ENCODE data around the gene DNAJB9. TPM values are rescaled to one million over a fixed set of nuclear protein-coding genes. Genes with fewer than 3 reads are reported as not detected.

DNAJB9 gene
- total RNA-seq, 4 donors from 2014 or later = 17.9 to 41.9 (median 28.0) TPM

DNA sequence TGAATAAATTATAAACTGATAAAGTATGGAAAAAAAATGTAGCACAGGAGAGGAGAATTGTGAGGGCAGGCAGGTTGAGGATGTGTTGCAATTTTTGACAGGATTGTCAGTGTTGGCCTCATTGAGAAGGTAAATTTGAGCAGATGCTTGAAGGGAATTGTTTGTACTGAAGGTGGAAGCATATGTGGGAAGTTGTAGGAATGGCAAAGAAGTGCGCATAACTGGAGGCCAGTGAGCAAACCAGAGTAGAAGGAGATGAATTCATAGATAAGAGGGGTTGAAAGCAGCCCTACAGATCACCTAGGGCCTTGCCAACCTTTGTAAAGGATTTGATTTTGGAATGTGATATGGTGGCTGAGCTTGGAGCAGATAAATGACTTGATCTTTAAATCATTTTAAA lies 6.4 kb downstream of the DNAJB9 start:
- intact Hi-C loops (cut with DNase I) = no loop called here
- peaks cover 0 to 47% (median 20%) of the 10 kb centered on the region in 4 donors for H3K36me3 ChIP-seq
- WGBS = 94% methylated on average over 1 of the region's 1 CpG
- TF ChIP-seq EP300 (IDR thresholded peaks at IDR 0.05) = no peak
- TF ChIP-seq POLR2A (IDR thresholded peaks at IDR 0.05; ENCODE audit: low read depth) = no peak
- TF ChIP-seq, protein P1, sequence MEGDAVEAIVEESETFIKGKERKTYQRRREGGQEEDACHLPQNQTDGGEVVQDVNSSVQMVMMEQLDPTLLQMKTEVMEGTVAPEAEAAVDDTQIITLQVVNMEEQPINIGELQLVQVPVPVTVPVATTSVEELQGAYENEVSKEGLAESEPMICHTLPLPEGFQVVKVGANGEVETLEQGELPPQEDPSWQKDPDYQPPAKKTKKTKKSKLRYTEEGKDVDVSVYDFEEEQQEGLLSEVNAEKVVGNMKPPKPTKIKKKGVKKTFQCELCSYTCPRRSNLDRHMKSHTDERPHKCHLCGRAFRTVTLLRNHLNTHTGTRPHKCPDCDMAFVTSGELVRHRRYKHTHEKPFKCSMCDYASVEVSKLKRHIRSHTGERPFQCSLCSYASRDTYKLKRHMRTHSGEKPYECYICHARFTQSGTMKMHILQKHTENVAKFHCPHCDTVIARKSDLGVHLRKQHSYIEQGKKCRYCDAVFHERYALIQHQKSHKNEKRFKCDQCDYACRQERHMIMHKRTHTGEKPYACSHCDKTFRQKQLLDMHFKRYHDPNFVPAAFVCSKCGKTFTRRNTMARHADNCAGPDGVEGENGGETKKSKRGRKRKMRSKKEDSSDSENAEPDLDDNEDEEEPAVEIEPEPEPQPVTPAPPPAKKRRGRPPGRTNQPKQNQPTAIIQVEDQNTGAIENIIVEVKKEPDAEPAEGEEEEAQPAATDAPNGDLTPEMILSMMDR (IDR thresholded peaks at IDR 0.05) = no peak
- no peak for TF ChIP-seq POLR2AphosphoS5 (IDR thresholded peaks at IDR 0.05)
- DNase-seq (ENCODE audit: extremely low spot score) = no peak
- peaks cover 8 to 16% (median 14%) of the 10 kb centered on the region in 4 donors for H3K4me1 ChIP-seq
- H3K27ac ChIP-seq (replicated peaks in 1 of 4) = no peak overlapping the region
- H3K9me3 ChIP-seq = no peaks in the 10 kb centered on the region
- no peak overlapping the region for H3K4me3 ChIP-seq
- no peaks in the 10 kb centered on the region for H3K27me3 ChIP-seq

DNA sequence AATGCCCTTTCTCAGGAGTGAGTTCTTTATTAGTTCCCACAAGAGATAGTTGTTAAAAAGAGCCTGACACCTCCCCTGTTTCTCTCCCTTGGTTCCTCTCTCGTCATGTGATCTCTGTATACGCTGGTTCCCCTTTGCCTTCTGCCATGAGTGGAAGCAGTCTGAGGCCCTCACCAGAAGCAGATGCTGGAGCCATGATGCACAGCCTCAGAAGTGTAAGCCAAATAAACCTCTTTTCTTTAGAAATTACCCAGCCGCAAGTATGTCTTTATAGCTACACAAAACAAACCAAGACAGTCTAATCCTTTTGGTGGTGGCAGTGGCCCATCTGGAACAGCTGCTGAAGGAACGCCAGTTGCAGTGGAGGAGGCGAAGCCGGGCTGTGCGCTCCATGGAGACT lies 9.3 kb downstream of the DNAJB9 start:
- DNase-seq (ENCODE audit: extremely low spot score) = no peak
- 99% methylated on average over 7 of the region's 7 CpGs for WGBS
- intact Hi-C loops (cut with DNase I) = no loop called here

DNA sequence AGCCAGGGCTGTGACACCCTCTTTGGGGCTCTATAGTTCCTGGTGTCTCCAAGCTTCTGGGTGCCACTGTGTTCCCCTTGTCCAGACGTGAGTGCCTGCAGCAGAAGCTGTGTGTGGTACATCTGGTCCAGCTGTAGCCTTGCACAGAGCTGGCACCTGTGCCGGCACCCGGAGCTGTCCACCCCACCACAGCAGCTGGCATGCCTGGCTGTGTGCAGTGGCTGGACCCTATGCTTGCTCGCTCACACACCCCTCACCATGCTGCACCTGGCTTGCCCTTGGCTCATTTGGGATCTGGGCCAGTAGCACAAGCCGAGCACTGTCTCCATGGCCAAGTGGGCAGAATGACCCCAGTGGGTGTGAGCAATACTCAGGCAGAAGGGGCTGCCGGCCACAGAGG lies 10.6 kb downstream of the DNAJB9 start:
- H3K36me3 ChIP-seq = peaks cover 0 to 21% (median 14%) of the 10 kb centered on the region in 4 donors
- no peak for TF ChIP-seq EP300 (IDR thresholded peaks at IDR 0.05)
- TF ChIP-seq POLR2AphosphoS5 (IDR thresholded peaks at IDR 0.05) = no peak
- TF ChIP-seq, protein P1 (IDR thresholded peaks at IDR 0.05) = no peak
- TF ChIP-seq POLR2A (IDR thresholded peaks at IDR 0.05; ENCODE audit: low read depth) = no peak
- no peaks in the 10 kb centered on the region for H3K27me3 ChIP-seq
- H3K4me3 ChIP-seq = no peak overlapping the region
- WGBS = 62% methylated on average over 3 of the region's 6 CpGs
- H3K9me3 ChIP-seq = no peaks in the 10 kb centered on the region
- H3K27ac ChIP-seq (replicated peaks in 1 of 4) = no peak overlapping the region
- H3K4me1 ChIP-seq = no peaks in the 10 kb centered on the region
- intact Hi-C loops (cut with DNase I) = no loop called here
- no peak for DNase-seq (ENCODE audit: extremely low spot score)

More for the DNA sequence above, 9.3 kb downstream of the DNAJB9 start:
- Histone ChIP-seq H3K36me3 (peaks cover 0 to 34% (median 15%) of the 10 kb centered on the region in 4 donors), H3K4me1 (peaks cover 0 to 3% (median 0%) of the 10 kb centered on the region in 4 donors), H3K27me3 (no peaks in the 10 kb centered on the region), H3K4me3 (no peak overlapping the region), H3K9me3 (no peaks in the 10 kb centered on the region), H3K27ac (replicated peaks in 1 of 4) (no peak overlapping the region)
- TF ChIP-seq, protein P1 (IDR thresholded peaks at IDR 0.05) = no peak
- TF ChIP-seq POLR2AphosphoS5 (IDR thresholded peaks at IDR 0.05) (no peak), EP300 (IDR thresholded peaks at IDR 0.05) (no peak), POLR2A (IDR thresholded peaks at IDR 0.05; ENCODE audit: low read depth) (no peak)

DNA sequence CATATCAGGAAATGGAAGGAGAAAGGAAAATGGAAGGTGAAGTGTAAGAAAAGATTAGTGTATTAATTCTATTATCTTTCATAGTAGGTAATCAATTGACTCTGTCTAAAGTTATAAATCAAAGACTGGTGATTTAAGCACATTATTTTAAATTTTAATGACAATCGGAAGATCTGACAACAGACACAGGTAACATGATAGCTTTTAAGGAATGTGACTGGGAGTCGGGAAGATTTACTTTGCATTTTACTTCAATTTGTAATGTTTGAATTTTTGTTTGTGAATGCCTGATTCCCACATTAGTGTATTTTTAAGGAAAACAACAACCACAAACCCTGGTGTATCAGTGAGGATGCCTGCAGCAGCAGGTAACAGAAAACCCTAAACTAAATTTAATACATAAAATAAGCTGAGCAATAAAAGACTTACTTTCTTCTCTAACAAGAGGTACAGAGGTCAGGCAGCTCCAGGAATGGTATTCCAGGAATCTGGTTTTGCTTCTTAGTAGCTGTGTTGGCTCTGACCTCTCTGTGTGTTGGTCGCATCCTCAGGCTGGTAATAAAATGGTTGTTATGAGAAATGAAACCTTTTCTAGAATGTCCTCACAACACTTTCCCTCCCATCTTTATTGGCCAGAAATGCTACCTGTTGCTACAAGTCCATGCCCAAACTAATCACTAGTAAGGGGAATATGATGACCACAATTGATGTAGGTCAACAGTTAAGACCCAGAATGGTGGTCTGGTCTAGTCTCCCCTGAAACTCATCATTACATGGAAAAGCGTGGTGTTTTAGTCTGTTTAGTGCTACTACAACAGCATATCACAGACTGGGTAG lies 12.2 kb downstream of the DNAJB9 start:
- no peak for TF ChIP-seq POLR2A (IDR thresholded peaks at IDR 0.05; ENCODE audit: low read depth)
- TF ChIP-seq, protein P1 (IDR thresholded peaks at IDR 0.05) = no peak
- TF ChIP-seq EP300 (IDR thresholded peaks at IDR 0.05) = no peak
- no peak for TF ChIP-seq POLR2AphosphoS5 (IDR thresholded peaks at IDR 0.05)
- Histone ChIP-seq H3K27ac (replicated peaks in 1 of 4) (no peak overlapping the region), H3K36me3 (peaks cover 0 to 19% (median 13%) of the 10 kb centered on the region in 4 donors), H3K27me3 (no peaks in the 10 kb centered on the region), H3K4me3 (no peak overlapping the region), H3K4me1 (no peaks in the 10 kb centered on the region), H3K9me3 (no peaks in the 10 kb centered on the region)
- 68% methylated on average over 4 of the region's 4 CpGs for WGBS
- intact Hi-C loops (cut with DNase I) = no loop called here
- no peak for DNase-seq (ENCODE audit: extremely low spot score)
